ENCODE measurements around the gene FABP3.

DNA sequence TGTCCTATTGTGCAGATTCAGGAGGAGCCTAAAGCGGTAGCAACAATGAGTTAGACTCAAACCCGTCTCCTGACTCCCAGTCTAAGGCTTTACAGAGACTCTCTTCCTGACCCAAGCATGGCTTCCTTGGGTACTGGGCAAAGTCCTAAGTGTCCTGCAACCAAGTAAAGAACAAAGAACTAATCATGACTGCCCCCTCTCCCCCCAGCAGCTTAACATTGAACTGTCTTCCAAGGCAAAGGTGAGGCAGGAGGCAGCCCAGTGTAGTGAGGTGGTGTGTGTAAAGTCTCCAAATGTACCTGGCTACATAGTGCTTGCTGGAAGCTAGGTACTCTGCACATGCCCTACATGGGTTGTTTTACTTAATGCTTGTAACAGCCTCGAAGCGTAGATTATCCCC lies 2.3 kb downstream of the FABP3 start:
- TF ChIP-seq EZH2 (IDR thresholded peaks at IDR 0.05; ENCODE audit: insufficient read depth, poor library complexity, severe bottlenecking) (no peak), EZH2phosphoT487 (IDR thresholded peaks at IDR 0.05; ENCODE audit: insufficient read depth, low read depth) (no peak)

Data from GM23248 (cell line).